ENCODE measurements around the gene SDC3. TPM values are rescaled to one million over a fixed set of nuclear protein-coding genes. Genes with fewer than 3 reads are reported as not detected.

Gene SDC3
- polyA plus RNA-seq, 1 donor: 51.8 TPM

DNA sequence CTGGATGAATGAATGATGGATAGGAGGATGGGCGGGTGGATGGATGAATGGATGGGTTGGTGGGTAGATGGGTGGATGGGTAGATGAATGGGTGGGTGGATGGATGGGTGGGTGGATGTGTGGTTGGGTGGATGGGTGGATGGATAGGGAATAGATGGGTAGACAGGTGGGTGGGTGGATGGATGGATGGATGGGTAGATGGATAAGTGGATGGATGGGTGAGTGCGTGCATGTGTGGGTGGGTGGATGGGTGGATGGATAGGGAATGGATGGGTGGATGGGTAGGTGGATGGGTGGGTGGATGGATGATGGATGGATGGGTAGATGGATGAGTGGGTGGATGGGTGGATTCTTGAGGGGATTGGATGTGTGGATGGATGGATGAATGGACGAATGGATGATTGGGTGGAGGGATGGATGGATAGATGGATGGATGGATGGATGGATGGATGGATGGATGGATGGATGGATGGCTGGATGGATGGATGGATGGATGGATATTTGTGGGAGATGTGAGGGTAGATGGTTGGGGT, 68.7 kb downstream of the SDC3 start:
- no peaks in the 10 kb centered on the region for H3K9me3 ChIP-seq (ENCODE audit: control insufficient read depth, low read depth, low read length)
- no peak overlapping the region for H3K27ac ChIP-seq (ENCODE audit: low read length)
- peaks cover under 1% of the 10 kb centered on the region for H3K27me3 ChIP-seq (ENCODE audit: control insufficient read depth, insufficient read depth, low read length)
- DNase-seq: no peak
- H3K36me3 ChIP-seq (ENCODE audit: control insufficient read depth, insufficient read depth, low read length): no peaks in the 10 kb centered on the region
- WGBS (ENCODE audit: insufficient coverage, low lambda C conversion rate): 100% methylated on average over 1 of the region's 3 CpGs
- no peak overlapping the region for H3K4me3 ChIP-seq (ENCODE audit: low read length)
- H3K4me1 ChIP-seq (ENCODE audit: control insufficient read depth, insufficient read depth, low read length): no peaks in the 10 kb centered on the region

DNA sequence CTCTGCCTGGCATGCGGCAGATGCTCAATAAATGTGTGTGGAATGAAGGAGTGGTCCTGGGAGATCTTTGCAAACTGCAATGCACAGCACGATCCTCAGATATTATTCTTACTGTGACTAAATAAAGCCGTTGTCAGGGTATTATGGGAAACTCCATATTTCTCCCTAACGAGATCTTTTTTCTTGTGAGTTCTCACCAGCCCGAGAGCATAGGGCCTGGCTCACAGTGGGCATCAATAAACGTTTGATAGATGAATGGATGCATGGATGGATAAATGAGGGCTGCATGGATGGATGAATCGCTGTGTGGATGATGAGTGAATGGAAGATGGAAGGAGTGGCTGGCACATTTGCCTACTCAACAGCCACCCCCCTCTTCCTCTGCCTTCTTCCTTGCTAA, 69.6 kb downstream of the SDC3 start:
- no peak for DNase-seq
- Histone ChIP-seq H3K9me3 (ENCODE audit: control insufficient read depth, low read depth, low read length) (no peaks in the 10 kb centered on the region), H3K27ac (ENCODE audit: low read length) (no peak overlapping the region), H3K27me3 (ENCODE audit: control insufficient read depth, insufficient read depth, low read length) (no peaks in the 10 kb centered on the region), H3K4me3 (ENCODE audit: low read length) (no peak overlapping the region), H3K4me1 (ENCODE audit: control insufficient read depth, insufficient read depth, low read length) (no peaks in the 10 kb centered on the region), H3K36me3 (ENCODE audit: control insufficient read depth, insufficient read depth, low read length) (no peaks in the 10 kb centered on the region)
- no CpG with 5 or more reads among the region's 7 CpGs for WGBS (ENCODE audit: insufficient coverage, low lambda C conversion rate)

DNA sequence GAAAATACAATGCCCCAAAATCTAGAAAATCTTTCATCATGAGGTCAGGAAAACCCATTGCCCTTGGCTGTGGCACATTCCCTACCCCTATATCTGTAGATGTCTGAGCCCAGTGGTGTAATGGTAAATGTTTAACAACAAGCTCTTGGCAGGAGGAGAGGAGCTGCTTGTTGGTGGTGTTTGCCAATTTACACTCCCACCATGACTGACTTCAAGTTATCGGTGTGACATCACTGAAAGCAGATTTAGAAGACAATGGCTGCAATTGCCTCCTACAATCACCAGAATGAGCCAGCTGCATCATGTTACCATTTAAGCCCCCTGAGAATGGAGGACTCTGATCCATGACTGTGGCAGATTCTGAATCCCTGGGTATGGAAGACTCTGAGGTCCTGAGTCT, 70.9 kb downstream of the SDC3 start:
- no peaks in the 10 kb centered on the region for H3K4me1 ChIP-seq (ENCODE audit: control insufficient read depth, insufficient read depth, low read length)
- H3K36me3 ChIP-seq (ENCODE audit: control insufficient read depth, insufficient read depth, low read length): no peaks in the 10 kb centered on the region
- no CpG with 5 or more reads among the region's 1 CpG for WGBS (ENCODE audit: insufficient coverage, low lambda C conversion rate)
- no peaks in the 10 kb centered on the region for H3K27me3 ChIP-seq (ENCODE audit: control insufficient read depth, insufficient read depth, low read length)
- no peak overlapping the region for H3K27ac ChIP-seq (ENCODE audit: low read length)
- H3K9me3 ChIP-seq (ENCODE audit: control insufficient read depth, low read depth, low read length): no peaks in the 10 kb centered on the region
- no peak overlapping the region for H3K4me3 ChIP-seq (ENCODE audit: low read length)
- no peak for DNase-seq

DNA sequence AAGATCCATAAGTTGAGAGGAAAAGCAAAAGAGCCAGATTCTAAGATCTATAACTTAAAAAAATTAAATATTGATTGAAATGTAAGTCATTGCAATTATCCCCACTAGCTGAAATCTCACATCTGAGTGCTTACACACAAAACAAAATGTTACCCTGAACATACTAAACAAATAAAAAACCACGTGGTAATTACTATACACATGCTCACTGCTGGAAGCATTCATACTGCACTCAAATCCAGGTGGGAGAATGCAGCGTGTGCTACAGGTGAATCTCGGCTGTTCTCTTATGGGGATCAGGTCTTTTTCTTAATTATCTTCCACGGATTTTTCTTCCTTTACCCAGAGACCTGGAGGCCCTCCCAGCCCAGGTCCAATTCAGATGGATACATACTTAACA, 74.3 kb downstream of the SDC3 start:
- Histone ChIP-seq H3K4me3 (ENCODE audit: low read length) (no peak overlapping the region), H3K9me3 (ENCODE audit: control insufficient read depth, low read depth, low read length) (no peaks in the 10 kb centered on the region), H3K27me3 (ENCODE audit: control insufficient read depth, insufficient read depth, low read length) (no peaks in the 10 kb centered on the region), H3K27ac (ENCODE audit: low read length) (no peak overlapping the region), H3K36me3 (ENCODE audit: control insufficient read depth, insufficient read depth, low read length) (no peaks in the 10 kb centered on the region), H3K4me1 (ENCODE audit: control insufficient read depth, insufficient read depth, low read length) (no peaks in the 10 kb centered on the region)
- no peak for DNase-seq
- 29% methylated on average over 1 of the region's 4 CpGs for WGBS (ENCODE audit: insufficient coverage, low lambda C conversion rate)

DNA sequence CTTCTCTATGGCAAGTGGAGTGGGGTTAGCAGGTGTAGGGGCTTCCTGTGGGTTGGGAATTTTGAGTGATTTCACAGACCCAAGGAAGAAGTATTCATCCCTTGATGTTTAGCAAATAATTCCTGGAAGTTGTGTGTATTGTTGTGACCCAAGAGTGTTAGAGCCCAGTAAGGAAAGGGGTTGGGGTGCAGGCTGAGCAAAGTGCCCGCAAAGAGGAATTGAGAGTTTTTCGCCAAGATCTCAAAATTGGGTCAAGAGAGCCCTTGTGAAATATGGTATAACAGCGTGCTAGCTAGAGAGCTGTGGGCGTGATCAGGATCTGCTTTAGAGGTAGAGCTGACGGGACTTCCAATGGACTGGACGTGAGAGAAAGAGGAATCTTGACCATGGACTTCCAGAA, 78.0 kb downstream of the SDC3 start:
- Histone ChIP-seq H3K27me3 (ENCODE audit: control insufficient read depth, insufficient read depth, low read length) (peaks cover 5% of the 10 kb centered on the region), H3K36me3 (ENCODE audit: control insufficient read depth, insufficient read depth, low read length) (no peaks in the 10 kb centered on the region), H3K27ac (ENCODE audit: low read length) (no peak overlapping the region), H3K9me3 (ENCODE audit: control insufficient read depth, low read depth, low read length) (no peaks in the 10 kb centered on the region), H3K4me3 (ENCODE audit: low read length) (no peak overlapping the region), H3K4me1 (ENCODE audit: control insufficient read depth, insufficient read depth, low read length) (no peaks in the 10 kb centered on the region)
- 93% methylated on average over 3 of the region's 6 CpGs for WGBS (ENCODE audit: insufficient coverage, low lambda C conversion rate)
- no peak for DNase-seq

DNA sequence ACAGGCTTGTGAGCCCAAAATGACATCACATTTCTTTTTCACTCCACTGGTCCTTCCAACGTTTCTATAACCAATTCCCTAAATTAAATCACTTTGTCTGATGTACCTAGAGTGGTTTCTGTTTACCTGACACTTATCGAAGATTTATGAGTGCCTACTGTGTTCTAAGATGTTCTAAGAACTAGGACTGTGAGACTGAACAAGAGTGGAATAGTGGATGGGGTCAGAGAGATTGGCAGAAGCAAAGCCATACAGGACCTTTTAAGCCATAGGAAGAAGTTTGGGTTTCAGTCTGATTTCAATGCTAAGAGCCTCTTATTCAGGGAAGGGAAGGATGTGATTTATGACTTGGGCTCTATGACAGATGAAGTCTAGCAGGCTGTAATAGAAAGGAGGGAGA, 78.7 kb downstream of the SDC3 start:
- Histone ChIP-seq H3K27ac (ENCODE audit: low read length) (no peak overlapping the region), H3K4me1 (ENCODE audit: control insufficient read depth, insufficient read depth, low read length) (peaks cover 3% of the 10 kb centered on the region), H3K36me3 (ENCODE audit: control insufficient read depth, insufficient read depth, low read length) (no peaks in the 10 kb centered on the region), H3K4me3 (ENCODE audit: low read length) (no peak overlapping the region), H3K27me3 (ENCODE audit: control insufficient read depth, insufficient read depth, low read length) (peaks cover 10% of the 10 kb centered on the region), H3K9me3 (ENCODE audit: control insufficient read depth, low read depth, low read length) (no peaks in the 10 kb centered on the region)
- no peak for DNase-seq
- WGBS (ENCODE audit: insufficient coverage, low lambda C conversion rate): no CpG with 5 or more reads among the region's 2 CpGs

DNA sequence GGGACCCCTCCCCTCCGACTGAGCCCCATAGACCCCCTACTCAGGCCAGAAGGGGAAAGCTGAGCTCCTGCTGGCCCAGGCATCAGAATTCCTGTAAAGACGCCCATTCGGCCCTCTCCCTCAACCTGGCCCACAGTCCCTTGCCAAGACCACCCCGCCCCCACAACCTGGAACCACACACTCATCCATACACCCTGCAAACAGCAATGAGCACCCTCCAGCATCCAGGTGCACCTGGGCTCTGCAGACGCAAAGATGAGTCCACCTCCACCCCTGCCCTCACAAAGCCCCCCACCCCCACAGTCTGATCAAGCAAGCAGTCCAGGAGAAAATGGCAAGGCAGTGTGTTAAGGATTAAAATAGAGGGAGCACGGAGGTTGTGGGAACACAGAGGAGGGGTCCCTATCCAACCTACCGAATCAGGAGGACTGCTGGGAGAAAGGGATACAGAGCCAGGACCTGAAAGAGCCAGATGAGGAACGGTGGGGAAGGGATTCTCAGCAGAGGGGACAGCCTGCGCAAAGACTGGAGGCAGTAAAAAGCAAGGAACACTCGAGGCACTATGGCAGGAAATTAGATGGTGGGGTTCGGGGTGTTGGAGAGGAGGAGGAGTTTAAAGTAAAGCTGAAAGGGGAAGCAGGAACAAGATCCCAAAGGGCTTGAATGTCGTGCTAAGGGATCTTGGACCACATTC, 83.7 kb downstream of the SDC3 start:
- peaks cover 38% of the 10 kb centered on the region for H3K4me1 ChIP-seq (ENCODE audit: control insufficient read depth, insufficient read depth, low read length)
- no peak overlapping the region for H3K4me3 ChIP-seq (ENCODE audit: low read length)
- H3K27me3 ChIP-seq (ENCODE audit: control insufficient read depth, insufficient read depth, low read length): peaks cover 10% of the 10 kb centered on the region
- 36% methylated on average over 5 of the region's 12 CpGs for WGBS (ENCODE audit: insufficient coverage, low lambda C conversion rate)
- H3K36me3 ChIP-seq (ENCODE audit: control insufficient read depth, insufficient read depth, low read length): no peaks in the 10 kb centered on the region
- no peak for DNase-seq
- peak overlapping the region; percentile 79 for H3K27ac ChIP-seq (ENCODE audit: low read length)
- H3K9me3 ChIP-seq (ENCODE audit: control insufficient read depth, low read depth, low read length): no peaks in the 10 kb centered on the region

DNA sequence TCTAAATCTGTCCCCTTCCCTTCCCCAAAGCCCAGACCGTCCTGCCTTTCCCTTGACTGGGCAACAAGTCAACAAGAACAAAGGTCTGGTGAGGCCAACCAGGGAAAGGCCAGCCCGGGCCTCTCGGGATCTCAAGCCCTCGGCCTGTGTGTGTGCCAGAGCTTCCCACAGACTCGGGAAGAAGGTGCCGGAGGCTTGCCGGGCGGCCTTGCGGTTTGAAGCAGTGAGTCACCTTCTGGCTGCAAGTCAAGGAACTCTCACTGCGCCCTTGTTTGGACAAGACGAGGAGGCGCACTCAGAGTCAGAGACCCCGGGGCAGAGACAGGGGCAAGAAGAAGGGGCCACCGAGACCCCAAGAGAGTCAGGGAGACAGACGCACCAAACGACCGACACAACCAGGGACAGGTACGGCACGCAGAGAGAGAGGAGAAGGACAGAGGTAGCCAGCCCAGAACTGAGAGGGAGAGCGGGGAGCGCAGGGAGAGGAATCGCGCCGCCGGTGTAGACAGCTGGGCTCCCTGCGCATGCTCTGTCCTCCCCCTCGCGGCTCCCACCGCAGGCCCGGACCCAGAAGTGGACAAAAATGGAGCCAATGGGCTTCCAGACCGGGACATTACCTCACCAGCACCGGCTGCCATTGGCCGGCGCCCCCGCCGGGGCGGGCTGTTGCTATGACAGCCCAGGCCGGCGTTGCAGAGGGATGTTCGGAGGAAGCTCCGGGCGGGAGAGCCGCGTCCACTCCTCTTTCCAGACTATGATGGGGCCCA, 84.4 kb downstream of the SDC3 start:
- Histone ChIP-seq H3K9me3 (ENCODE audit: control insufficient read depth, low read depth, low read length) (no peaks in the 10 kb centered on the region), H3K27ac (ENCODE audit: low read length) (peak overlapping the region; percentile 79), H3K27me3 (ENCODE audit: control insufficient read depth, insufficient read depth, low read length) (peaks cover 10% of the 10 kb centered on the region), H3K4me3 (ENCODE audit: low read length) (peak overlapping the region; percentile 24), H3K36me3 (ENCODE audit: control insufficient read depth, insufficient read depth, low read length) (no peaks in the 10 kb centered on the region), H3K4me1 (ENCODE audit: control insufficient read depth, insufficient read depth, low read length) (peaks cover 40% of the 10 kb centered on the region)
- WGBS (ENCODE audit: insufficient coverage, low lambda C conversion rate): 0% methylated on average over 4 of the region's 44 CpGs
- DNase-seq: peak; percentile 95

DNA sequence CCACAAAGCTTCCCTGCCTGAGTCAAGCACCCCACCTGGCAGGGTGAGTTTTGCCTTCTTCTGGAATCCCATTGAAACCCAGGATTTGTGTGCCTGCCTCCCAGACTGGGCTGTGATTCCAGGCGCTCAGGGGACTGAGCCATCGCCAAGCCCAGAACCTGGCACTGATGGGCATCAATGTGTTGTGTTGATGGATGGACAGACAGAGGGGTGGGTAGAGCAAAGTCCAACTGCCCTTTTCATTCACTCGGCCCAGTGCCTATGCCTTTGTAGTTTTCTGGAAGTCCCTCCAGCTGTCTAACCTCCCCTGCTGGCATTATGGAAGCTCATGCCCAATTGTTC, 85.0 kb downstream of the SDC3 start:
- H3K27ac ChIP-seq (ENCODE audit: low read length): peak overlapping the region; percentile 79
- peak overlapping the region; percentile 24 for H3K4me3 ChIP-seq (ENCODE audit: low read length)
- peaks cover 40% of the 10 kb centered on the region for H3K4me1 ChIP-seq (ENCODE audit: control insufficient read depth, insufficient read depth, low read length)
- WGBS (ENCODE audit: insufficient coverage, low lambda C conversion rate): no CpG with 5 or more reads among the region's 3 CpGs
- DNase-seq: no peak
- peaks cover 10% of the 10 kb centered on the region for H3K27me3 ChIP-seq (ENCODE audit: control insufficient read depth, insufficient read depth, low read length)
- no peaks in the 10 kb centered on the region for H3K9me3 ChIP-seq (ENCODE audit: control insufficient read depth, low read depth, low read length)
- no peaks in the 10 kb centered on the region for H3K36me3 ChIP-seq (ENCODE audit: control insufficient read depth, insufficient read depth, low read length)

DNA sequence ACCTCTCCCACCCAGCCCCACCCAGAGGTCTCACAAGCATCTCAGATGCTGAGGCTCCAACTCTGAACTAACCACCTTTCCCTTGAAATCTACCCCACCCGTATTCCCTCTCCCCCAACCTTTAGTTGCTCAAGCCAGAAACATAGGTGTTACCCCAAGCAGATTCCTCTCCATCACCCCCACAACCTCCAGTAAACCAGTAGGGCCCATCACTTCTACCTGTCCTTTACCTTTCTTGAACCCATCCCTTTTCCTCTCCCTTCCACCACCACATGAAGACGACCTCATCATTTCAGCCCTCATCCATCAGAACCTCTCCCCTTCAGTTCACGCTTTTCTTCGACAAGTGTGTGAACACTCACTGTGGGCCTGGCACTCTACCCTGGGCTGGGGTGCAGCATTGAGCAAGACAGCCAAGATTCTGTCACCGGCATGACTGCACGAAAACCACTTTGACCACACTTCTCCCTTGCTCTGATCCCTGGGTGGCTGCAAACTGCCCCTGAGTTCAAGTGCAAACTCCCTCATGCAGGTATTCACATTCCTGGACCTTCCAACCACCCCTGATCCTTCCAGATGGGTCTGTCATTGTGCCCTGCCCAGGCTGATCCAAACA, 85.5 kb downstream of the SDC3 start:
- Histone ChIP-seq H3K4me3 (ENCODE audit: low read length) (no peak overlapping the region), H3K9me3 (ENCODE audit: control insufficient read depth, low read depth, low read length) (no peaks in the 10 kb centered on the region), H3K27ac (ENCODE audit: low read length) (peak overlapping the region; percentile 79), H3K27me3 (ENCODE audit: control insufficient read depth, insufficient read depth, low read length) (peaks cover 10% of the 10 kb centered on the region), H3K4me1 (ENCODE audit: control insufficient read depth, insufficient read depth, low read length) (peaks cover 40% of the 10 kb centered on the region), H3K36me3 (ENCODE audit: control insufficient read depth, insufficient read depth, low read length) (no peaks in the 10 kb centered on the region)
- no peak for DNase-seq
- 78% methylated on average over 3 of the region's 6 CpGs for WGBS (ENCODE audit: insufficient coverage, low lambda C conversion rate)
